ENCODE data around the gene CABCOCO1.

The CABCOCO1 gene

DNA sequence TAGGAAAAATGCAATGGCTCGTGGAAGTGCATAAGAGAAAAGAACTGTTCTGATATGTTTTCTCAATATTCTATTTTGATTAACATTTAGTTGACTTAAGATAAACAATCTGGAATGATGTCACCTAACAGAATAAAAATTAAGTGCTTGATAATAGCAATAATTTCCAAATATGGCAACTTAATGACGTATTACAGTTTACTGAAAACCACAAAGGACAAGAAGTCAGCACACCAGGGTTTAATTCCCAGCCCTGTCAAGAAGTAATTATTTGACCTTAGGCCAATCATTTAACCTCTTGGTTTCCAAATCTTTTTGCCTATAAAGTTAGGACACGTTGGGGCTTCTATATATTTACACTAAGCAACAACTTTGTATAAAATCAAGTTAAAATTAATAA is 95.7 kb downstream of the CABCOCO1 start:
- DNase-seq: no peak

DNA sequence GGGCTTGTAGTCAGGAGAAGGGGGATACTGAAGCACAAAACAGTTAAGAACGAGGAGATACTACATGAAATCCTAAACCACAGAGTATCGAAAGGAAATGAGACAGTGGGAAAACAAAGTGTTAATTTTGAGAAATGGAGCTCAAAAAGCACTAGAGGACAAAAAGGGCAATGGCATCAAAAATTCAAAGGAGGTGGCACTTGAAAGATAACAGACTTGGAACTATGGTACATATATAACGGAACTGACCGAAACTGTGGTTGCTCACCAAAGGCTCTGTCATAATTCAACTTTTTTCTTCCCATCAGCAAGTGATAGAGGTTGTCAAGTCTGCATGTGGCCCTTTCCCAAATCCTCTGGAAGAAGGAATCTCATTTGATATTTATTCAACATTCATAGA is 97.0 kb downstream of the CABCOCO1 start:
- DNase-seq: no peak

GRCh38 chr10:61760943-61761824 is 98.5 kb downstream of the CABCOCO1 start:
- DNase-seq: peak; percentile 87

DNA sequence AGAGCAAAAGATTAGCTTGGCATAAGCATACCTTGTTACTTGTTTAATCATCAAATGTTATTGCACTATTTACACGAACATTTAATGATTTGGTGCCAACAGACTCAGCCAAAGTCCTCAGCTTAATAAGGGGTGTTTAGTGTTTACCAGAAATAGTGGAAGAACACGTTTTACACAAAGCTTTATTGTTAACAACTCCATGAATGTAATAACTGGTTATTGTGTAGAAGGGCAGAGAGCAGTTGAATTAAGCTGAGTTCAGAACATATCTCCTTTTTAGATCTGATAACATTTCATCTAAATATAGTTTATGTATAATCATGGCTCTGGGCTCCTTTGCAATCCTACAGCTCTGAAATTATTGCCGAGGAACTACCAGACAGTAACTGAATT is 99.1 kb downstream of the CABCOCO1 start:
- no peak for DNase-seq

DNA sequence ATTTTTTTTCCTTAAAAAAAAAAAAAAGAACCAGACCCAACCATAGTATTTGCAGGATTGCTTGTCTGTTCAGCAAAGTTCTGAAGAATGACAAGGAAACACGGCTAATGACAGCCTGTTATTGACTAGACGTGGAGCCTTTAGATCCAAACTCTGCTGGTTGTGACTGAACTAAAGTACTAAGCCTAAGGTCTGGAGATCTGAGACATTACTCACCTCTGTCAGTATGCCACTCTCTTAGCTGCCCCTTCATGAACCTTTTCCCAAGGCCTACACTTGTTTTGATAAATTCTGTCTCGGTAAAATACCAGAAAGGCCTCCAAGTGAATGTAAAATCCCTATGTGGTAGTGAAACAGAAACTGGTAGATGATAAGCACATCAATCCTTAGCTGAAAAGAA is 101.0 kb downstream of the CABCOCO1 start:
- DNase-seq: no peak

- DNase-seq: no peak
Observed at GRCh38 chr10:61764486-61764885, 101.8 kb downstream of the CABCOCO1 start.

DNA sequence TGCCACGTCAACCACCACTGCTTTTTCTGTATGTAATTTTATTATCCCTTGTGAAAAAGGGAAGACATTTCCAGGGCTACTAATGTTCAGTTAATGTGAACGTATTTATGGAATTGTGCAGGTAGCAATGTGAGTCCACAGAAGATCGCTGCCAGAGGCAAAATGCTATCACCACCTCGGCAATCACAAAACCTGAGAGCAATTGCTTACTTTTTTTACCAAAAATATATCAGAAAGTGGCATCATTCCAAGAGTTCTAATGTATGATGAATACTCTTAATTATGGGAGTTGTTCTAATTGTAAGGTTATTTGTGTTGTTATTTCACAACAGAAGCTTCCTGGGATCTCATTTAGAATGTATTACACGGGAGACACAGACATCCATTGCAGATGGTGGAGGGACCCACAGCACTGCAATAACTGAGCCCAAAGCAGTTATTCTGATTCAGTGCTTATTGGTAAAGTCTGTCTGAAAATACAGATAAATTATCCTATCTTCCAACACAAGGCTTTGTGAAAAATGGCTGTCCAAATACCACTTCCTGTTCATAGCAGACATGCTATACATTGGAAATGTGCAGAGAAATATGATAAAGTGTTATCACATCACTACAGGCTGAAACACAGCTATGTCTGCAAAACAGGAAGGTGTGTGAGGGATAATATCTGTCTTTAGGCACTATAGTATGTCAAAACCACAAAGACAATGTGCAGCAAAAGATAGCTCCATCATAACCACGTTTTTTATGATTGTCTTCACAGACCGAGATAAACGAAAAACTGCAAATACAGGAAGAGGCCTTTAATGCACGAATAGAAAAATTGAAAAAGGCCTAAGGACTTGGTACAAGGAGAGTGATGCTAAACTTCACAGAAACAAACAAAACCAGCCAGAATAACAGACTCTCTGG is 102.7 kb downstream of the CABCOCO1 start:
- DNase-seq: no peak

- no peak for DNase-seq
Observed at GRCh38 chr10:61766927-61767326, 104.2 kb downstream of the CABCOCO1 start.

GRCh38 chr10:61774031-61774430 is 111.3 kb downstream of the CABCOCO1 start:
- DNase-seq: no peak

GRCh38 chr10:61775111-61775510 is 112.4 kb downstream of the CABCOCO1 start:
- DNase-seq: no peak

DNA sequence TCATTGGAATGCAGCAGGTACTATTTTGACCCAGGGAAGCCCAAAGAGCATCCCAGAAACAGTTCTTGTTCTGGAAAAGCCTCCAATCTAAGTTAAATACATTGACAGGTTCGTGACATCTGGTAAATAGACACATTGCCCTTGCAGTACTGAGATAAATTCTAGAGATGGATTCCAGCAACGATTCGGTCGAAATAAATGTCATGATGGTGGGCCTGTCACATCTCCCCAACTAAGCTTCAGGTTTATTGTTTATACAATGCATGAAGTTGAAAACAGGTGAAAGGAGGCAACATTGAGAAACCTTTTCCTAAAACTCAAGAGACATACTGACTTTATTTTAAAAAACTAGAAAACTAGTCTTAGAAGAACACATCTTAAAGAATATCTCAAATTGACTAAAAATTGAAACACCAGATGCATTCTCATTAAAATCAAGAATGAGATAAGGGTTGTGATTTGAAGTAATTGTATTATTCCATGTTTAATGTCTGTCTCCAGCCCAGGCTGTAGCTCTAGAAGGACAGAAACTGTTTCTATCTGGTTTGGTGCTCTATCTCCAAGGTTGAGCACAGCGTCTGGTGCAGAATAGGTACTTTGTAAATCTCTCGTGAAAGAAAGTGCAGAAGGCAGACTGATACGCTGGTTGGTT is 114.0 kb downstream of the CABCOCO1 start:
- no peak for DNase-seq

- DNase-seq: no peak
Observed at GRCh38 chr10:61778137-61778536, 115.4 kb downstream of the CABCOCO1 start.

- DNase-seq: no peak
Observed at GRCh38 chr10:61779276-61779675, 116.5 kb downstream of the CABCOCO1 start.

- DNase-seq: peak; percentile 95
Observed at GRCh38 chr10:61779950-61780659, 117.4 kb downstream of the CABCOCO1 start.

DNA sequence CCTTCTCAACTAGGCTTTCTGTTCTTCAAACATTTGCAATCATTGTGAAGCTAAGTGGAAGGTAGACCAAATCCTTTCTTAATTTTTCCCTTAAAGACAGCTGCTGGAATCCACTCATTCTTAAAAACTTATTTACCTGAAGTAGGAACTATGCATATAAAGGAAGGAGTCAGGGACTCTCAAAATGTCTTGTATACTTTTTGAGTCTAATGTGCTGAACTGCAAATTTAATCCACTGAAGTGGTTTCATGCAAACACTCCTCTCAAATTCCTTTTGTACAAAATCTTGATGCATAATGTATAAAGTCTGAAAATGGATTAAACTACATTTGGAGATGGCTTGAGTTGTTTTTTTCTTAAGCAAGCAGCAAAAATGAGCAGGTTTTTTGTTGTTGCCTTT is 118.0 kb downstream of the CABCOCO1 start:
- DNase-seq: no peak

DNA sequence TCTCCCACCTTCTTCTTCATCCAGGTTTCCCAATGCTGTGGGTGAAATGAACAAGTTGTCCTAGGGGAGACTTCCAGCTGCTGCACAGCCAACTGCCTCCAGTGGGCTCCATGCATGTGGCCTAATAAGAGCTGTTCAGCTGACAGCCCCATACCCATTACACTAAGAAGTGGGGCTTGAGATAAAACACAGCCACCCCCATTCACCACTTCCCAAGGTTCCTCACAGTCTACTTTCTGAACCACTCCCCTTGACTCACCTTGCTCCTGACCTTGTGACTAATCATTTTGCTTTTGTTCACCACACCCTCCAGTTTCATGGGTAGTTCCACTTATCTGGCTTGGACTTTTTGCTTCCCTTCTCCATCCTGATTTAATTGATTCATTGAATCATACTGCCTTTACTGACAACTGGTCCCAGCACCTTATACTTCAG is 119.3 kb downstream of the CABCOCO1 start:
- DNase-seq: no peak

DNA sequence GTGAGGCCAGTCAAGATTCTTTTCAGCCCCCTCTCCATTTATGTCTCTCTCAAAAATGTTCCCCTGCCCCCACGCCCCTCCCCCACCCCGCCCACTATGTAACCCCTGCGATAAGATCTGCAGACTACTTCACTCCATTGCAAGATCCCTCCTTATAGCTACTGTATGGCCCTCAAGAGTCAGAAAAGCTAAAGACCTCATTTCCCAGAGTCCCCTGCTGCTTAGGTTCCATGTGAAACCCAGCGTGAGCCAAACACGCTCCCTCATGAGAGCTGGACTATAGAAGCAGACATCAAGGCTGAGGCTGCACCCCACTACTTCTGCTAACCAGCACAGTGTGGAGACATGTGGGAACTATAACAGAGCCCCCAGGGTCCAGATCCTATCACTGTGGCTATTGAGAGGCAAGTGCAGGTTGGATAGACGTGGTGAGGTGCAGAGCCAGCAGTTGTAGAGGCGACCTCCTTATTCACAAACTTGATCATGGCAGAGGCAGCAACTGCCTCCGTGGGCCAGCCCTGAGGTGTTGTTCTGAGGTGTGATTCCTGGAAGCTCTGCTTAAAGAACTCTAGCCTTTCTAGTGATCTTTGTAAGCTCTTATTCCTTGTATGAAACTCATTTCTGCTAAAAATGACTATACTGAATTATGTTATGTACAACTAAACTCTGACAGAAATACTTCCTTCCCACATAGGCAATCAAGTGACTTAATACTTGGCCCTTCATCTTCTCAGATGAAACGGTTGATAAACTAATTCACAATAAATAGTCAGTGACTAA is 121.8 kb downstream of the CABCOCO1 start:
- DNase-seq: peak; percentile 21

- no peak for DNase-seq
Observed at GRCh38 chr10:61785473-61786105, 122.9 kb downstream of the CABCOCO1 start.

- DNase-seq: peak; percentile 82
Observed at GRCh38 chr10:61786728-61787127, 124.0 kb downstream of the CABCOCO1 start.

DNA sequence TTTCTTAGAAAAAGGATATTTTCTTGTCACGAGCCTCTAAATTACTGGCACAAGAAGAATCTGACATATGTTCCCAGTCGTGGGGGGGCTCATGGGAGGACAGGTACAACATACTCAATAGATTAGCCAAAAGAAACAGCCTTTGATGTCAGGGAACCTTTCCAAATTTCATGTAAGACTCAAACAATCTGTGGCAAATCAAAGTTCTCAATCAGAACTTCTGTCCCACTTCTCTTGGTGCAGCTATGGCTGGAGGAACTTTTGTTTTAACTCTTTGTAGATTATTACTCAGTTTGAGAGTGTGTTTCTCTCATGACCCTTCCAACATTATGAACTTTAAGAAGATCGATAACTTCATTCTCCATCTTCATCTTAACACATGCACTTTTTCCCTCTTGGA is 124.4 kb downstream of the CABCOCO1 start:
- DNase-seq: no peak

DNA sequence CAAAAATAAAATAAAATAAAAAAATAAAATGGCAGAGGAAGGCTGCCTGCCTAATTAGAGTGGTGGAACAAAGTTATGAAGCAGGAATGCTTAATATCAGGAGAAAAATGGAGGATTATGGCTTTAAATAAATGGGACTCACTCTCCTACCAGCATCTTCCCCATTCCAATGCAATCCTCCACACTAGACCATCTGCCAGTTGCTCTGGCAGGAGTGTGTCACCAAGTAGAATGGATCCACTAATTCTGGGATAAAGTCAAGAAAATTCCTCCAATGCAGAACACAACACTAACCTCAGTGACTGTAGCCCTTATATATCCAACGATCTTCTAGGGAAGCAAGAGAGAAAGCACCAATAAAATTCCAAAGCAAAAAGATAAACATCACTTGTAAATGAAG is 126.3 kb downstream of the CABCOCO1 start:
- no peak for DNase-seq
